NCI-H2029 (cell line): Measurements from ENCODE around the gene ARSD.
"Not testable (repeated sequence)": the region's sequence is repeated elsewhere in the genome, so short reads cannot be mapped to it uniquely, and the experiment has no call there.

Experiments
- DNase-seq: peaks from one replicate; lab custom pipeline; 2025; lab: John Stamatoyannopoulos, UW

ARSD gene

GRCh38 chrX:2933125-2933900 lies 4.2 kb upstream of the ARSD start:
- no peak for DNase-seq

- DNase-seq, result no peak
Measured at GRCh38 chrX:2931612-2932011, 2.5 kb upstream of the ARSD start.

- no peak for DNase-seq
Measured at GRCh38 chrX:2931155-2931554, 2.0 kb upstream of the ARSD start.

- DNase-seq, result no peak
Measured at GRCh38 chrX:2928191-2928582, 952 bp downstream of the ARSD start.

GRCh38 chrX:2926664-2927275 lies 2.4 kb downstream of the ARSD start:
- no peak for DNase-seq

GRCh38 chrX:2926255-2926654 lies 2.9 kb downstream of the ARSD start:
- DNase-seq, result not testable (repeated sequence)

GRCh38 chrX:2924151-2924550 lies 5.0 kb downstream of the ARSD start:
- no peak for DNase-seq

GRCh38 chrX:2921750-2922149 lies 7.4 kb downstream of the ARSD start:
- DNase-seq, result no peak

GRCh38 chrX:2921193-2921592 lies 7.9 kb downstream of the ARSD start:
- no peak for DNase-seq

- no peak for DNase-seq
Measured at GRCh38 chrX:2917767-2918166, 11.4 kb downstream of the ARSD start.

- DNase-seq, result no peak
Measured at GRCh38 chrX:2913118-2913517, 16.0 kb downstream of the ARSD start.

- no peak for DNase-seq
Measured at GRCh38 chrX:2910109-2910508, 19.0 kb downstream of the ARSD start.

- DNase-seq, result no peak
Measured at GRCh38 chrX:2908125-2908685, 20.9 kb downstream of the ARSD start.

- DNase-seq, result no peak
Measured at GRCh38 chrX:2907295-2907694, 21.8 kb downstream of the ARSD start.

- DNase-seq, result no peak
Measured at GRCh38 chrX:2903366-2903765, 25.8 kb downstream of the ARSD start.

- no peak for DNase-seq
Measured at GRCh38 chrX:2902841-2903240, 26.3 kb downstream of the ARSD start.

GRCh38 chrX:2901367-2902036 lies 27.6 kb downstream of the ARSD start:
- DNase-seq, result no peak

- no peak for DNase-seq
Measured at GRCh38 chrX:2898846-2899512, 30.2 kb downstream of the ARSD start.

GRCh38 chrX:2897690-2898623 lies 31.2 kb downstream of the ARSD start:
- not testable (repeated sequence) for DNase-seq

- DNase-seq, result no peak
Measured at GRCh38 chrX:2897311-2897689, 31.8 kb downstream of the ARSD start.

- DNase-seq, result no peak
Measured at GRCh38 chrX:2894885-2895292, 34.2 kb downstream of the ARSD start.
